NCI-H1092 treated with DMSO at 0.1 percent for 48 hours (cell line): ENCODE data around the gene DDR1.
"Not testable (repeated sequence)": the region's sequence is repeated elsewhere in the genome, so short reads cannot be mapped to it uniquely, and the experiment has no call there.

ENCODE experiments used
- DNase-seq: peaks from one replicate; lab custom pipeline; 2025; lab: John Stamatoyannopoulos, UW

The DDR1 gene

GRCh38 chr6:30917487-30917886, 33.2 kb downstream of the DDR1 start:
- DNase-seq, result no peak

- DNase-seq, result no peak
These were observed 34.4 kb downstream of the DDR1 start for GRCh38 chr6:30918670-30919069.

GRCh38 chr6:30922447-30922852, 38.1 kb downstream of the DDR1 start:
- no peak for DNase-seq

GRCh38 chr6:30924040-30924627, 39.8 kb downstream of the DDR1 start:
- not testable (repeated sequence) for DNase-seq

GRCh38 chr6:30926644-30927043, 42.3 kb downstream of the DDR1 start:
- DNase-seq, result no peak

- not testable (repeated sequence) for DNase-seq
These were observed 42.8 kb downstream of the DDR1 start for GRCh38 chr6:30927080-30927479.

- DNase-seq, result no peak
These were observed 44.4 kb downstream of the DDR1 start for GRCh38 chr6:30928677-30929076.

GRCh38 chr6:30930506-30930905, 46.2 kb downstream of the DDR1 start:
- no peak for DNase-seq

- no peak for DNase-seq
These were observed 47.0 kb downstream of the DDR1 start for GRCh38 chr6:30931272-30931671.

GRCh38 chr6:30931969-30932645, 47.8 kb downstream of the DDR1 start, which contains the start of gene SFTA2:
TSS of gene SFTA2 (minus strand) at chr6:30932170. CDS start at chr6:30932096, 74 bp downstream.
- DNase-seq, result no peak

GRCh38 chr6:30932665-30933365, 48.5 kb downstream of the DDR1 start:
- no peak for DNase-seq

- no peak for DNase-seq
These were observed 50.7 kb downstream of the DDR1 start for GRCh38 chr6:30935018-30935417.

GRCh38 chr6:30937265-30937664, 52.9 kb downstream of the DDR1 start:
- no peak for DNase-seq

GRCh38 chr6:30938730-30939129, 54.4 kb downstream of the DDR1 start:
- no peak for DNase-seq

- DNase-seq, result no peak
These were observed 55.2 kb downstream of the DDR1 start for GRCh38 chr6:30939473-30939872.

GRCh38 chr6:30940361-30940986, 56.2 kb downstream of the DDR1 start, which contains the start of gene MUCL3:
TSS of gene MUCL3 (plus strand) at chr6:30940973. CDS start at chr6:30941000, 27 bp downstream.
- DNase-seq, result no peak

GRCh38 chr6:30942338-30943060, 58.2 kb downstream of the DDR1 start:
- no peak for DNase-seq

GRCh38 chr6:30944051-30944450, 59.7 kb downstream of the DDR1 start:
- DNase-seq, result no peak

- DNase-seq, result no peak
These were observed 61.0 kb downstream of the DDR1 start for GRCh38 chr6:30945281-30945680.

- no peak for DNase-seq
These were observed 62.9 kb downstream of the DDR1 start for GRCh38 chr6:30947231-30947630.

- DNase-seq, result no peak
These were observed 64.5 kb downstream of the DDR1 start for GRCh38 chr6:30948811-30949210.
